BJ (cell line): ENCODE measurements around the gene ARID2. TPM values are rescaled to one million over a fixed set of nuclear protein-coding genes. Genes with fewer than 3 reads are reported as not detected.
A peak's percentile ranks its signal among the peaks of the same experiment; 100 is the strongest.

Experiments
- CTCF ChIA-PET: fragments of 350-600 bp; formaldehyde crosslinking; extraction: SDS; loops from one replicate; lab custom pipeline; 2021; ENCODE audit warnings: antibody characterized with exemption, inconsistent platforms; lab: Yijun Ruan, JAX
- POLR2A ChIA-PET: fragments of 300-600 bp; sonication (Branson Sonifier 250); formaldehyde crosslinking; extraction: SDS; loops from one replicate; lab custom pipeline; 2021; ENCODE audit warnings: antibody characterized with exemption; lab: Charles Lee
- DNase-seq: peaks from one replicate; pipeline ENCODE4 v3.0.0-alpha.2; 2011; ENCODE audit warnings: low read depth
- H3K27me3 ChIP-seq: 2 replicates; pipeline ENCODE4 v1.6.0; 2011; ENCODE audit warnings: low read length; ENCODE audit not compliant: control insufficient read depth, insufficient read depth
- H3K36me3 ChIP-seq: 2 replicates; pipeline ENCODE4 v1.5.1; 2011; ENCODE audit warnings: low read length; ENCODE audit not compliant: control insufficient read depth, insufficient read depth
- H3K4me3 ChIP-seq: 2 replicates; pipeline ENCODE4 v1.5.1; 2011; ENCODE audit warnings: low read depth, mild to moderate bottlenecking, control low read depth, low read length
- polyA plus RNA-seq: library from polyadenylated mRNA; depleted of rRNA; stranded (reverse); fragments of >200 nt; gene quantifications from 2 replicates; pipeline ENCODE4 v1.2.3, GENCODE V29; 2011
- TF ChIP-seq, protein P1 (sequence below): IDR thresholded peaks from 2 replicates; pipeline ENCODE4 v1.5.1; 2011; ENCODE audit warnings: low read depth, mild to moderate bottlenecking, control low read depth, inconsistent platforms, low read length, moderate library complexity; ENCODE audit not compliant: insufficient read depth

Gene ARID2
- polyA plus RNA-seq, 1 experiment, result 11.1 TPM

DNA sequence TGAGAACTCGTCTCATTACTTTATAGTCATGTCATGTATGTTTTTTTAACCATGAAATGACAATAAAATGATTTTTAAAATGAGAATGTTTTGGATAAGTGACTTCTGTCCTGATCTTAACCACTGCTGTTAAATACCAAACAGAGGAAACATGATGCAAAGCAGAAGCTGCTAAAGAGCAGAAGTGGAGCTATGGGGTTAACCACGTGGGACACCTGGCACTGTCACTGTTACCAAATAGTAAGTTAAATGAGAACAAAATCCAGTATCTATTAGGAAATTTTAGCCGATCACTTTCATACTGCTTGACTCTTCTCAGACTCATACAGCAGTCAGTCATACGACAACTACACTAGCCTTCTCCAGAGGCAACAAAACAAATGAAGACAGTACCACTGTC lies 178.4 kb downstream of the ARID2 start:
- TF ChIP-seq, protein P1, sequence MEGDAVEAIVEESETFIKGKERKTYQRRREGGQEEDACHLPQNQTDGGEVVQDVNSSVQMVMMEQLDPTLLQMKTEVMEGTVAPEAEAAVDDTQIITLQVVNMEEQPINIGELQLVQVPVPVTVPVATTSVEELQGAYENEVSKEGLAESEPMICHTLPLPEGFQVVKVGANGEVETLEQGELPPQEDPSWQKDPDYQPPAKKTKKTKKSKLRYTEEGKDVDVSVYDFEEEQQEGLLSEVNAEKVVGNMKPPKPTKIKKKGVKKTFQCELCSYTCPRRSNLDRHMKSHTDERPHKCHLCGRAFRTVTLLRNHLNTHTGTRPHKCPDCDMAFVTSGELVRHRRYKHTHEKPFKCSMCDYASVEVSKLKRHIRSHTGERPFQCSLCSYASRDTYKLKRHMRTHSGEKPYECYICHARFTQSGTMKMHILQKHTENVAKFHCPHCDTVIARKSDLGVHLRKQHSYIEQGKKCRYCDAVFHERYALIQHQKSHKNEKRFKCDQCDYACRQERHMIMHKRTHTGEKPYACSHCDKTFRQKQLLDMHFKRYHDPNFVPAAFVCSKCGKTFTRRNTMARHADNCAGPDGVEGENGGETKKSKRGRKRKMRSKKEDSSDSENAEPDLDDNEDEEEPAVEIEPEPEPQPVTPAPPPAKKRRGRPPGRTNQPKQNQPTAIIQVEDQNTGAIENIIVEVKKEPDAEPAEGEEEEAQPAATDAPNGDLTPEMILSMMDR, result no peak
- ChIA-PET CTCF (interaction anchor here (1.7 kb wide), 1 partner anchor 82 kb away, joined by 4 read pairs; no protein-coding TSS in a partner anchor), POLR2A (no interaction called here)
- Histone ChIP-seq H3K4me3 (no peak overlapping the region), H3K27me3 (no peaks in the 10 kb centered on the region), H3K36me3 (no peaks in the 10 kb centered on the region)
- no peak for DNase-seq

DNA sequence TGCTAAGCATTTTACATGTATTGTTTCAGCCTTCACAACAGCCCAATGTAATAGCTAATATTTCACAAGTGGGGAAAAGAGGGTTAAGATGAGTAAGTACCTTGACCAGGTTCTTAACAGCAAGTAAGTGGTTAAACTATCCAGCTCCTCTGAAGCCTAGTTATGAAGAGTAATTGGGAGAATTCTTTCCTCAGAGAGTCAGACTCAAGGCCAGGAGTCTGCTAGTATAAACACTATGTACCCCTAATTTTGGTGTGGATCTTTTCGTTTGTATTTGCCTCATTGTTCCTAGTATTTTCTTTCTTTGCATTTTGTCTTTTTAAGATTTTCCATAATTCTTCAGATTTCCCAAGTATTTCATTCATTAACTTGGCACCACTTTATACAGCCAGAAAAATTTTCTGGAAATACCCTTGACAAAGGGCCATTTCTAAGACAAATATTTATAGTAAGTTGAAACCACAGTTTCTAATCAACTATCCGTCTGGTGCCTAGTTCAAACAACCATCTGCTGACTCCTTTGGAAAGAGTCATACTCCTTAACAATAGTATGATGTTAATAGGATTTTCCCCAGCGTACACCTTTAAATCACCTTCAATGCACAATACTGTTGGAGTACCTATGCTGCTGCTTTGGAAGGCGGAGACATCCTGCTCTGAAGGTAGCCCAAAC lies 179.7 kb downstream of the ARID2 start:
- ChIA-PET POLR2A (no interaction called here), CTCF (no interaction called here)
- Histone ChIP-seq H3K36me3 (no peaks in the 10 kb centered on the region), H3K4me3 (no peak overlapping the region), H3K27me3 (no peaks in the 10 kb centered on the region)
- TF ChIP-seq, protein P1, result no peak
- no peak for DNase-seq

DNA sequence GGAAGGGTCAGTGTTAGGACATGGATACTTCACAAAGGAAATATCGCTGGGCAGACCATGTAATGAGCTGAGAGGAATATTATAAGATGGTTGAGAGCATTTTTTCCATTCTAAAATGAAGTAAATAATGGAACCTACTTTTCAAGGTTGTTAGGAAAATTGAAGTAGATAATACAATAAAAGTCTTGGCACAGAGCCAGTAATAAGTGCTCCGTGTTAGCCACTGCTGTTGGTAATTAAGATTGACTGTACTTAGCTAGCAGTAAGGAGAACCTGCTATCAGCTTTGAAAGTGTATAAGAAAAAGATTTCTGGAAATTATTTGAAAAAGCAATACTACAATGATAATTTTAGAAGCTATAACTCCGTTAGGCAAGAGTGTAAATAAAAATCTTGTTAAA lies 183.3 kb downstream of the ARID2 start:
- ChIA-PET POLR2A (no interaction called here), CTCF (interaction anchor here (1.1 to 1.3 kb wide), 2 partner anchors 9 to 37 kb away, joined by 3 to 4 read pairs; no protein-coding TSS in a partner anchor)
- Histone ChIP-seq H3K4me3 (no peak overlapping the region), H3K36me3 (no peaks in the 10 kb centered on the region), H3K27me3 (no peaks in the 10 kb centered on the region)
- TF ChIP-seq, protein P1, result no peak
- no peak for DNase-seq

DNA sequence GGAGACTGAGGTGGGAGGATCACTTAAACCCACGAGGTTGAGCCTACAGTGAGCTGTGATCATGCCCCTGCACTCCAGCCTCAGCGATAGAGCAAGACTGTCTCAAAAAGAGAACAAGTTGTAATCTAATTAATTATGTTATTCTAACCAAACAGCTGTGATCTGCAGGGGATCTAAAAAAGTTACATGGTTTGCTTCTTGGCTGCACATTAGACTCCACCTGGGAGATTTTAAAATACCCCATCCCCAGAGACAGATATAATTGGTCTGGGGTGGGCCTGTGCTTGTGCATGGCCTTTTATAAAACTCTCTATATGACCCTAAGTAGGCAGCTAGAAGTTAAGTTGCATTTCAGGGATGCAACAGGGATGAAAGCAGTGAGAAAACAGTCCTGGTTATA lies 184.1 kb downstream of the ARID2 start:
- POLR2A ChIA-PET, result interaction anchor here (1.3 kb wide), 1 partner anchor 9 kb away, joined by 3 read pairs; no protein-coding TSS in a partner anchor
- TF ChIP-seq, protein P1, result no peak
- CTCF ChIA-PET, result interaction anchor here (1.1 to 1.4 kb wide), 4 partner anchors 10 to 63 kb away, joined by 3 to 4 read pairs (median 4); no protein-coding TSS in a partner anchor

DNA sequence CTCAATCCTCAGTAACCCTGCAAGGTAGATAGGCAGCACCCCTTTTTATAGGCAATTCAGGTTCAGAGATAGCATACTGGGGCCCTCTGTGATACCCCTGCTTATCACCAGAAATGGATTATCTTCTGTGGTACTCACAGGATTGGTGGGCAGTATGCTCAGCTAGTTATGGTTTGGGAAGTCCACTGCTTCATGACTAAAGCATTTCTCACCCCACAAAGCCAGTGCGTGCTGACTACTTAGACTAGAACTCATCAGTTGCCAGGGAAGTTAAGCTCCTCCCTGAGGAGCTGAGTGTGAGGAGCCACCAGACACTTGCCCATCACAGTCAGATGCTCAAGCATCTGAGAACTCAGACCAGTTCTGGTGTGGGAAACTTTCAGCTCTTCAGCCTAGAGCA lies 184.6 kb downstream of the ARID2 start:
- POLR2A ChIA-PET, result interaction anchor here (1.3 kb wide), 1 partner anchor 10 kb away, joined by 3 read pairs; no protein-coding TSS in a partner anchor
- Histone ChIP-seq H3K27me3 (no peaks in the 10 kb centered on the region), H3K36me3 (no peaks in the 10 kb centered on the region), H3K4me3 (no peak overlapping the region)
- DNase-seq, result peak; percentile 35
- TF ChIP-seq, protein P1, result no peak
- CTCF ChIA-PET, result interaction anchor here (1.1 to 2.6 kb wide), 3 partner anchors 21 to 76 kb away, joined by 3 to 8 read pairs (median 4); partner anchors contain the start of gene SCAF11

More for the DNA sequence above, 184.1 kb downstream of the ARID2 start:
- DNase-seq, result no peak
- H3K4me3 ChIP-seq, result no peak overlapping the region
- H3K27me3 ChIP-seq, result no peaks in the 10 kb centered on the region
- no peaks in the 10 kb centered on the region for H3K36me3 ChIP-seq
